ENCODE results near the gene PDLIM1. TPM values are rescaled to one million over a fixed set of nuclear protein-coding genes. Genes with fewer than 3 reads are reported as not detected.

The PDLIM1 gene
- total and polyA plus RNA-seq, 11 donors, result 225 to 434 (median 330) TPM

- DNase-seq (no peak), ATAC-seq (peak in 1 of 4 donors; percentile 53)
- intact Hi-C loops (cut with DNase I), result no loop called here
- H3K36me3 ChIP-seq, result peaks cover 0 to 10% (median 0%) of the 10 kb centered on the region in 9 donors
- no peaks in the 10 kb centered on the region for H3K27me3 ChIP-seq
- no peaks in the 10 kb centered on the region for H3K9me3 ChIP-seq
- H3K4me3 ChIP-seq, result no peak overlapping the region
- peaks cover 18 to 92% (median 75%) of the 10 kb centered on the region in 12 donors for H3K4me1 ChIP-seq
- 59 to 70% (median 65%) methylated on average over 4 of the region's 4 CpGs for WGBS, 4 donors
- TF ChIP-seq, protein P1, sequence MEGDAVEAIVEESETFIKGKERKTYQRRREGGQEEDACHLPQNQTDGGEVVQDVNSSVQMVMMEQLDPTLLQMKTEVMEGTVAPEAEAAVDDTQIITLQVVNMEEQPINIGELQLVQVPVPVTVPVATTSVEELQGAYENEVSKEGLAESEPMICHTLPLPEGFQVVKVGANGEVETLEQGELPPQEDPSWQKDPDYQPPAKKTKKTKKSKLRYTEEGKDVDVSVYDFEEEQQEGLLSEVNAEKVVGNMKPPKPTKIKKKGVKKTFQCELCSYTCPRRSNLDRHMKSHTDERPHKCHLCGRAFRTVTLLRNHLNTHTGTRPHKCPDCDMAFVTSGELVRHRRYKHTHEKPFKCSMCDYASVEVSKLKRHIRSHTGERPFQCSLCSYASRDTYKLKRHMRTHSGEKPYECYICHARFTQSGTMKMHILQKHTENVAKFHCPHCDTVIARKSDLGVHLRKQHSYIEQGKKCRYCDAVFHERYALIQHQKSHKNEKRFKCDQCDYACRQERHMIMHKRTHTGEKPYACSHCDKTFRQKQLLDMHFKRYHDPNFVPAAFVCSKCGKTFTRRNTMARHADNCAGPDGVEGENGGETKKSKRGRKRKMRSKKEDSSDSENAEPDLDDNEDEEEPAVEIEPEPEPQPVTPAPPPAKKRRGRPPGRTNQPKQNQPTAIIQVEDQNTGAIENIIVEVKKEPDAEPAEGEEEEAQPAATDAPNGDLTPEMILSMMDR (IDR thresholded peaks at IDR 0.05), result no peak
- TF ChIP-seq POLR2A (IDR thresholded peaks at IDR 0.05), result no peak
- H3K27ac ChIP-seq, result peak overlapping the region in 11 of 12 donors; percentile 2 to 85 (median 44)
These were observed 11.6 kb downstream of the PDLIM1 start for GRCh38 chr10:95279042-95279820.

GRCh38 chr10:95278061-95278988 lies 12.5 kb downstream of the PDLIM1 start:
- H3K27me3 ChIP-seq, result no peaks in the 10 kb centered on the region
- 54 to 72% (median 66%) methylated on average over 6 of the region's 6 CpGs for WGBS, 4 donors
- H3K4me1 ChIP-seq, result peaks cover 18 to 98% (median 83%) of the 10 kb centered on the region in 12 donors
- H3K36me3 ChIP-seq, result peaks cover 0 to 7% (median 0%) of the 10 kb centered on the region in 9 donors
- H3K4me3 ChIP-seq, result no peak overlapping the region
- TF ChIP-seq POLR2A (IDR thresholded peaks at IDR 0.05), result no peak
- TF ChIP-seq, protein P1 (IDR thresholded peaks at IDR 0.05), result no peak
- no peaks in the 10 kb centered on the region for H3K9me3 ChIP-seq
- H3K27ac ChIP-seq, result peak overlapping the region in 11 of 12 donors; percentile 20 to 85 (median 50)
- no peak for DNase-seq
- intact Hi-C loops (cut with DNase I), result no loop called here
- peak in 3 of 4 donors; percentile 14 to 45 (median 21) for ATAC-seq

GRCh38 chr10:95277614-95278013 lies 13.2 kb downstream of the PDLIM1 start:
- WGBS, 4 donors, result 59 to 70% (median 64%) methylated on average over 3 of the region's 3 CpGs
- H3K27ac ChIP-seq, result peak overlapping the region in 9 of 12 donors; percentile 8 to 85 (median 50)

More at GRCh38 chr10:95277614-95278013, 13.2 kb downstream of the PDLIM1 start:
- H3K4me3 ChIP-seq, result no peak overlapping the region
- no peak for ATAC-seq
- DNase-seq, result no peak
- no peaks in the 10 kb centered on the region for H3K9me3 ChIP-seq
- intact Hi-C loops (cut with DNase I), result no loop called here
- peaks cover 18 to 98% (median 90%) of the 10 kb centered on the region in 12 donors for H3K4me1 ChIP-seq
- H3K27me3 ChIP-seq, result no peaks in the 10 kb centered on the region
- H3K36me3 ChIP-seq, result peaks cover 0 to 5% (median 0%) of the 10 kb centered on the region in 9 donors
- TF ChIP-seq POLR2A (IDR thresholded peaks at IDR 0.05), result no peak
- TF ChIP-seq, protein P1 (IDR thresholded peaks at IDR 0.05), result no peak
